OCI-M1 (cell line): ENCODE measurements around the gene EGR4.
"Not testable (repeated sequence)": the region's sequence is repeated elsewhere in the genome, so short reads cannot be mapped to it uniquely, and the experiment has no call there.

Experiments
- DNase-seq: peaks from one replicate; lab custom pipeline; 2025; lab: John Stamatoyannopoulos, UW

The EGR4 gene

DNA sequence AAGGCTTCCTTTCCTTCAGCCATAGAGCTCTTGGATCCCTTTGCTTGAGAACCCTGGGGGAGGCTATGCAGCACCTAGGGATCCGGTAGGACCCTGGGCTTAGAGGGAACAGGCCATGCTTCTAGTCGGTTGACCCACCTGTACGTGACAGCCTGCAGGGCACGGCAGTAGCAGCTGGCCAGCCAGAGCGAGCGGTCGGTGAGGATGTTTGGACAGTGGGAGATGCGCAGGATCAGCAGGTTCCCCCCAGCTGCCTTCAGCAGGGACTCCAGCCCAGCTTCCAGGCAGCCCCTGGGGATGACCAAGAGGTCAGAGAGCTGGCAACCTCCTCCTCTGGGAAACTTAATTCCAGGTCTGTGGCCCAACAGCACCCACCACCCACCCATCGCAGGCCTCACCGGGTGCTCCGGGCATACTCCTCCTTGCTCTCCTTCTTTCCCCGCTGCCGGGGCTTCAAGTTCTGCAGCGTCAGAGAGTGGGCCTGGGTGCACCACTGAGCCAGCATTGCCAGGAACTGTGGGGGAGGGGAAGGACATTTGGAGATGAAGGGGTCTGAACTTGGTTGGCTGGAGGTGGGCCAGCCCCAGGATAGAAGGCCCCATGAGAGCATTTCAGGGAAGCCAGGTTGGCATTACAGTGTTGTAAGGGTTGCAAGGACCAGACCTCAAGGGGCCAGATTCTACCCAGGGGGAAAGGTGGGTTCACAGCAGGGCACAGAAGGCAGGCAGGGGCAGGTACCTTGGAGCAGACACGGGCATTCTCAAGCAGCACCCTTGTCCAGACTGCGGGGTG, 29.6 kb downstream of the EGR4 start:
- DNase-seq = no peak

DNA sequence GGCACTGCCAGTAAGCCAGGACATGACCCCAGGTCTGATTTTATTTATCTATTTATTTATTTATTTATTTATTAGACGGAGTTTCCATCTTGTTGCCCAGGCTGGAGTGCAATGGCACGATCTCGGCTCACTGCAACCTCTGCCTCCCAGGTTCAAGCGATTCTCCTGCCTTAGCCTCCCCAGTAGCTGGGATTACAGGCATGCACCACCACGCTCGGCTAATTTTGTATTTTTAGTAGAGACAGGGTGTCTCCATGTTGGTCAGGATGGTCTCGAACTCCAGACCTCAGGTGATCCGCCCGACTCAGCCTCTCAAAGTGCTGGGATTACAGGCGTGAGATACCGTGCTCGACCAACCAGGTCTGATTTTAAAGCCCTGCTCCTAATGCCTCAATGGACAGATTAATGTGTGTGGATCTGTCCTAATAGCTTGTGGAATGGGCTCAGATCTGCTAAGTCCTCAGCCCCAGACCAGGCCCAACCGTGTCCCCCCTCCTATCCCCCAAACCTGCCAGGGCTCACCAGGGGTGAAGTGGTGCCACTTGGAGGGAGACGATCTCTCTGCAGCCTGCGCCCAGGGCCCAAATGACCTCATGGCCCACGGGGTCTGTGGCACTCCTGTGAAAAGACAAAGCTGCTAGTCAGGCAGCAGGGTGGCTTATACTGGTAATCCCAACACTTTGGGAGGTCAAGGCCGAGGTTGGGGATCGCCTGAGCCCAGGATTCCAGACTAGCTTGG, 30.5 kb downstream of the EGR4 start:
- DNase-seq = not testable (repeated sequence)

DNA sequence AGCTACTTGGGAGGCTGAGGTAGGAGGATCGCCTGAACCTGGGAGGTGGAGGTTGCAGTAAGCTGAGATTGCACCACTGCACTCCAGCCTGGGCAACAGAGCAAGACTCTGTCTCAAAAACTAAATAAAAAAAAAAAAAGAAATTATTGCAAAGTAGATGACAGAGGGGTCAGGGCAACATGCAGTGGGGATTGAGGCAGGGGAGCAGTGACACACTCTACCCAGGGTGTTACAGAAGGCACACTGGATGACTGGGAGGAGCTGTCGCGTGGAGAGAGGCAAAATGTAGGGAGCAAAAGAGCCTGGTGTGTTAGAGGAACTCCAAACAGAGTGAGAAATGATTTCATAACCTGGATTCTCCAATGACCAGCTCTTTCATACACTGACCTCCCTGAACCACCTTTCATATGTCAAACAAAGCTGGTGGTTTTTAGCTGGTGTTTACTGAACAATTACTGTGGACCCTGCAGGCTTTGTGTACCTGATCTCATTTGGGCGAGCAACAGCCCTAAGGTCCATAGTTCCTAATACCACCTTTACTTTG, 31.2 kb downstream of the EGR4 start:
- no peak for DNase-seq

DNA sequence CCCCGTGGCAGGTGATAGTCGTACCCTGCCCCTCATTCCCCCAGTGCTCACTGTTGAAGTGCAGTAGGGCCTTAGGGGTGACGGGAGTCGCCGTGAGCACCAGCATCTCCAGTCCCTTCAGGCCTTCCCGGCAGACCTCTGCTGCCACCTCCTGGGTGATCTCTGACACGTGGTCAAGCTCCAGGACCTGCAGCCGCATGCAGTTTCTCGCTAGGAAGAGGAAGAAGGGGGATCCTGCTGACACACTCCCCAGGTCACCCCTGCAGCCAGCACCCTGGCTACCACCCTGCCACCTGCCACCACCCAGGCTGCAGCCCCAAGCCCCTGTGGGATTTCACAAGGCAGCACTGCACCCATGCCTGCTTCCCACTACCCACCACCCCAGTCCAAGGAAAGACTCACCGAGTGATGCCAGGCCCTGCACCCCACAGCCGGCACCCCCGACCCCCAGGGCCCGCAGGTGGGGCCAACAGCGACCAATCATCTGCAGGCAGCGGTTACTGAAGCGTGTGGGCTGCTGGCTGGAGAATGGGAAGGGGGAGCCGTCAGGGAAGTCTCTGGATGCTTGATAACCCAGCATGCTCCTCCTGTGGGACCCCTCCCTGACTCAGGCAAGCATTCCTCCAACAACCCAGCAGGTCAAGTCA, 32.9 kb downstream of the EGR4 start:
- DNase-seq = peak; percentile 9

DNA sequence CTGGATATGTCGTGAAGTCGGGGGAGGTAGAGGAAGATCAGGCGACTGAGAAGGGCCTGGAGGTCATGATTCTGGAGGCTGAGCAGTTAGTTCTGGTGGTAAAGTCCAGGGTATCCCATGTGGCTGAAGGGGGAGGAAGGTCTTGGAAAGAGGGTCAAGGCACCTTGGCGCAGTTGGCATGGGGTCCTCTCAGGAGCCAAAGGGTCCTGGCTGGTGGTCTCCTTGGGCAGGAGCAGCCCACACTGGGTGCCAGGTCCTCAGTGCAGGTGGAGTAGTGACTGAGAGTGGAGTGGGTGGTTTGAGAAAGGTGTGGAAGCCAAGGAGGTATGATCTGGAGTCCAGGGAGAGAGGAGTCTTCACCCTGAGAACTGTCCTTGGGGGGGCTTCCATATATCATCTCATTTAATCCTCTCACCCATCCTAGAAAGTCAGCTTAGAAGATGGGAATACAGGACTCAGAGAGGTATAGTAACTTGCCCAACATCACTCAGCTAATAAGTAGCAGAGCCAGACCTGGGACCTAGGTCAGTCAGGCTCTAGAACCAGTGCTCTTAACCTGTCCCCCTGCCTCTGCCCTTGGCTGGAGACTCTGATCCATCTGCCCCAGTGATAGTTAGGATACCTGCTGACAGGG, 33.5 kb downstream of the EGR4 start:
- no peak for DNase-seq

DNA sequence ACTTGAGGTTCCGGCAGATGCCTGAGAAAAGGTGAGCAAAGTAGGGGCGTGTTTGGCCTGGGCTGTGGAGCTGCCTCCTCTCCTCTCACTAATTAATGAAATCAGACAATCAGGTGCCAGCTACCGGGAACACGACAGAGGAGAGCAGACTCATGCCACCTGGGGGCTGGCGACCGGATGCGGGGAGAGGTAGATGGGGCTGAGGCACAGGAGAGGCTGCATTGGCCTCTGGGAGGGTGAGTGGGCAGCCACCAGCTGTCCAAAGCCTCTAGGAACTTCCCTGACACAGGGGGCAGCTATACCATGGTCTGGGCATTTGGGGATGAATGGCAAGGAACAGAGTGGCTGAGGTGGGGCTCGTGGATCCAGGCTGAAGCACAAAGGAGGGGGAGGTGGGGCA, 34.1 kb downstream of the EGR4 start:
- no peak for DNase-seq

DNA sequence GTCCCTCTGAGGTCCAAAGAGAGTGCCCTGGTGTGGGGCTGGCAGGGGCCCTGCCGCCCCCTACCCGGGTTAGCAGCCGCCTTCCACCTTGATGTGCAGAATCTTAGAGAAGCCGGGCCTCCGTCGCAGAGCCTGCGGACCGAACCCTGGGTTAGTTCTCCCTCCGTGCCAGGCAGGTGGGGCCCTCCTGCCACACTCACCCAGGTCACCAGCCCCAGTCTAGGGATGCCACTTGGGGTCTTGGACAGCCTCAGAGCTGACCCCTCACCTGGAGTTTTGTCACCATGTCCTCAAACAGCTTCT, 34.5 kb downstream of the EGR4 start:
- DNase-seq = no peak

DNA sequence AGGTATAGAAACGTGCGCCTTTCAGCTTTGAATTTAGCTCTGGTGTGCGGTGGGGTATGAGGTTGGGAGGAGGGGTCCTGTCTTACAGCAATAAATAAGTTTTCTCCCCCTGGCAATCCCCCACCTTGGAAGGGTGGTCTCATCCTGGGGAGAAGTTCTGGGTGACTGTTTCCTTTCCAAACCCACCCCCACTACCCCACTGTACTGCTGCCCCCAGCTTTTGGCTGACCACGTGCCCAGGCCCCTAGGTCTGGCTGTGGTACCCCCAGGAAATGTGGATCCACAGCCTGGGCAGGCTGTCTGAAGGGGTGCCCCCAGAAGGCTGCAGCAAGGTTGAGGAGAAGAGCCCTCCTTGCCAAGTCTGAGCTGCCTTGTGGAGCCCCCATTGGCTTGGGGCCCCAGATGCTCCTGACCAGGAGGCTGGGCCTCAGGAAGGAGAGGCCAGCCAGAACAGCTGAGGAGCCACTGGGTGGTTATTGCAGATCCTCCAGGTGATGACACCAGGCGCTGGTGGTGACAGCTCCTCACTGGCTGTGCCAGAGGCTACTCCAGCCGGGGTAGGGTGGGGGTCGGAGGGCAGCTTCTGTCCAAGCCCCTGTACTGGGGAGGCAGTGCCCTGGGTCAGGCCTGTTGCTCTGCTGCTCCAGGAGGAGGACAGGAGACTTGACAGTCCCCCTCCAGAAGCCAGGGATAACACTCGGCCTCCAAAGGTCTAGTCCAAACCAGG, 35.0 kb downstream of the EGR4 start:
- DNase-seq = no peak

DNA sequence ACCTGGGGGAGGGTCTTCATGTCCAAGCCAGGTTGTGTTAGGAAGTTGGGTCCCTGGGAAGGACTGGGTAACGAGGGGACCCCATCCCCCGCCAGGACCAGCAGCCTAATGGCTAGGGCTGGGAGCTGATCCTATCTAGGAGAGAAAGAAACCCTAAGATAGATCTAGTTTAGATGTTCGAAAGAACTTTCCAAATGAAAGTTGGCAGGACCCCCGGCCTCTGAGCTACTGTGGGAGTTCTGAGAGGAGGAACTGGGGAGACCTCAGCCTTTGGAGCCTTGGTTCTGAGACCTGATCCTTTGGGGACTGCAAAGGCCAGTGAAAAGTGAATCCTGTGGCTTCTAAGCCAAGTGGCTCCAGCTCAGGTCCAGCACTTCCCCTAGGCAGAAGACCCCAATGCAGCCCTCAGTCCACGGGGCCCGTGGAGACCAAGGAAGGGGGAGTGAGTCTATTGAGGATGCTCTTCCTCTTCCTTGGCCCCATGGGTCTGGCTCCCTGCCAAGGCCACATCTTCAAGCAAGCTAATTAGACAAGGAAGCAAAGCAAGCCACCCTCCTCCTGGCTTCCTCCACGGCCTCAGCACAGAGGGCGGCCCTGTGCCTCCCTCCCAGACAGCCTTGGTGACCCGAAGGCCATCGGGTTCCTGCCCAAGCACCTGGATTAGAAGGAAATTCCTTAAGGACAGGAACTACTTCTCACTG, 35.8 kb downstream of the EGR4 start:
- peak; percentile 17 for DNase-seq

DNA sequence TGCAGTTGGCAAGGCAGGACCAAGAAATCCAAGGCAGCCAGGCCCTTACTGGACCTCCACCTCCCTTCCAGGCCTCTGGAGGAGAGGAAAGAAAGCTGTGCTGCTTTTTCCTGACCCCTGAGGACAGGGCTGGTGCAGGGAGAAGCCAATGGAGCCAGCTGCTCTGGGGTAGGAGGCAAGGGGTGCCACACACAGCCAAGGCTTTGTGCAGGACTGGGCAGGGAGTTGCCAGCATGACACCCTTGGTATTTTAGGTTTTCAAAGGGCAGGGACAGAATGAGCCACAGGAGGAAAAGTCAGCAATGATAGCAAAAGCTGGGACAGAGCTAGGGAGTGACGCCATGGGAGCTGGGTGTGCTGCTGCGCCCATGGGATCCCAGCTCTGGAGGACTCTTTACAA, 36.3 kb downstream of the EGR4 start:
- DNase-seq = no peak

DNA sequence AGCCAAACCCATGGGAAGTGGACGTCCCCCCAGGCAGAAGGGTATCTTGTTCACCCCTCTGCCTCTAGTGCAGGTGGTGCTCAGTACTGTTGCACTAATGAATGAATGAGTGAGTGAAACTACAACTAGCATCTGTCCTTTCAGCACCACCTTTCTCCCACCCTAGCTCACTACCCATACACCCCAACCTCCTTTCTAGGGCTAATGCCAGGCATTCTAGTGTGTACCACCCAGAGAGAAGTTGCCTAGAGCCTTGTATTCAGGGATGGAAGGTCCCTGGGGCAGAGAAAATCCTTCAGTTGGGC, 36.8 kb downstream of the EGR4 start:
- no peak for DNase-seq

DNA sequence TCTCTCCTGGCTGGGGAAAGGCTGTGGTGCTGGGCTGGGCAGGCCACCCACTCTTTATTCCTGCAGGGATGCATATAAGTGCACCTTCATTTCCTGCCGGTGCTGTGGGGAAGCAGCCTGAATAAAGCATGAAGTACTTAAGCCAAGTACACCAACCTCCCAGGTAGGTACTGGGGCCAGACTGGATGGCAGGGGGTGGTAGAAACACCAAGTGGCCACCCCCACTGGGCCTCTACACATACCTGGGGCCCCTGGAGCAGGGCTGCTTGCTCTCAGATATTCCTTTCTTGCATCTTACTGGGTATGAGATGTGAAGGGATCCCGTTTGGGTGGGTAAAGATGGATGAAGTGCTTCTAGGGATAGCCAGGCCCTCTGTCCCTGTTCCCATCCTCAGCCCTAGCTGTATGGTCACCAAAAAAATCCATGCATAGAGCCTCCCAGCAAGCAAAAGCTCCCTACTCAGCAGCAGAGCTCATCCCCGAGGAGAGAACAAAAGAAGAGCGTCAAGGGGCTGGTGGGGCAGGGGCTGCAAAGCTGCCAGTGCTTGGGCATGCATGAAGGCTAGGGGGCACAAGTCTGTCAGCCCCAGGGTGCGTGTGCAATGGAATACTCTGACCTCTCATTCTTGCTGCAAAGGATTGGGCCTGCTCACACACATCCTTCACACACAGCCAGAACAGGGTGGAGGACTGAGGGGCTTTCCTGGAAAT, 37.3 kb downstream of the EGR4 start:
- DNase-seq = no peak

DNA sequence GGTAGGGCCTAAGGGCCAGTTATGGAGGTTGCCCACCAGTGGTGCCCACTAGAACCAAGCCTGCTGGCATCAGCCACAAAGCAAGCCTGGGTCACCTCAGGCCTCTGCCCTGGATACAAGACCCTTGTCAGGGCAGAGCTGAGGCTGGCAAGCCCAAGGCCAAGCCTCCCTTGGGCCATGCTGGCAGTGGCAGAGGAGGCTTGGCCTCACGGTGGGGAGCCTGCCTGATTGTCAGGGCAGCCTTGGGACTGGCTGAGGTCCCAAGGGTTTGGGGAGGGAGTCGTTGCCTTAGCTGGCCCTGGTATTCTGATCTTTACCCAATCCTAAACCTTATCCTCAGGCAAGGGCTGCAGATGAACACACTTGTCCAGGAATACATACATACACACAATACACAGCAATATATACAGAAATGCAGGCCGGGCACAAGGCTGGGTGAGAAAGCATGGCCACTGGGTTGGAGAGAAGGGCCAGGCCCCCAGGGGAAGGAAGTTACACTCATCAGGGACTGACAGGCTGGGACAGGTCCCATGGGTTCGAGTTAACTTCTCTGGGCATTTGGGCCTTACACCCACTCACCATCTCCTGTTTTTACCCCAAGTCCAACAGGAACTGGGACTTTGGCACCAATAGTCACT, 38.2 kb downstream of the EGR4 start:
- no peak for DNase-seq

DNA sequence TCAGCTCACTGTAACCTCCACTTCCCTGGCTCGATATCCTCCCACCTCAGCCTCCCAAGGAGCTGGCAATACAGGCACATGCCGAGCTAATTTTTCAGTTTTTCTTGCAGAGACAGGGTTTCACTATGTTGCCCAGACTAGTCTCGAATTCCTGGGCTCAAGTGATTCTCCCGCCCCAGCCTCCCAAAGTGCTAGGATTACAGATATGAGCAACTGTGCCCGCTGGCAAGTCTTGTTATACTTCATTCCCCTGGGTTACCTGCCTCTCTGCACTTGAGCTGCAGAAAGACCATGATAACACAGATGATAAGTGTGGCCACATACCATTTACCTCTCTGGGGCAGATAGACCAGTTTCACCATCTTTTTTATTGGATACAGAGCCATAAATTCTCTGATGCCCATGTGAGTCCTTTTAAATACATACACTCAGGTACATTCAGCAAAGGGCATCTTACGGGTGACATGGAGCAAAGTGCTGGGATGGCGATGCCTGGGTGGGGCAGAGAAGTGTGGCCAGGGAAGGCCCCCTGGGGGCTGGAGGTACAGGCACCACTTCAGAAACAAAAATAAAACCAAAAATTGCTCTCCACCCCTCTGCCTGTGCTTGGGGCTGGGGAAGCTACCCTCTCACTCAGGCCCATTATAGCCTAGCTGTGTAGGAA, 38.9 kb downstream of the EGR4 start:
- no peak for DNase-seq

DNA sequence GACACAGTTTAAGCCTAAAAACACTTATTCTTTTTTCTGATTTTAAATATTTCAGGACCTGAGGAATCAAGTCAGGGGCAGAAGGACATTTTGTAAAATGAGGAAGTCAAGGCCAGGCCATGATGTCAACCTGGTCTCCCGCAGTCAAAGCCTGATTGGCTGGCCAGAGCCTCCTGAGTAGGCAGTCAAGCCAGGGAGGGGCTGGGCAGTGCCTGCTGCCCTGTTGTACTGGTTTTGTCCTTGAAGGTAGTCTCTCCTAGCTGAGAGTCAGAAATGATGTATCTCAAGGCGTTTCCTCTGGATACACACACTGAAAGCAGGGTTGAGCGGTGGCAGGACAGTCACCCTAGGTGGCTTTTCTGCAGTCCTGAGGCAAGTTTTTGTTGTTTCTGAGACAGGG, 39.4 kb downstream of the EGR4 start:
- peak; percentile 76 for DNase-seq

DNA sequence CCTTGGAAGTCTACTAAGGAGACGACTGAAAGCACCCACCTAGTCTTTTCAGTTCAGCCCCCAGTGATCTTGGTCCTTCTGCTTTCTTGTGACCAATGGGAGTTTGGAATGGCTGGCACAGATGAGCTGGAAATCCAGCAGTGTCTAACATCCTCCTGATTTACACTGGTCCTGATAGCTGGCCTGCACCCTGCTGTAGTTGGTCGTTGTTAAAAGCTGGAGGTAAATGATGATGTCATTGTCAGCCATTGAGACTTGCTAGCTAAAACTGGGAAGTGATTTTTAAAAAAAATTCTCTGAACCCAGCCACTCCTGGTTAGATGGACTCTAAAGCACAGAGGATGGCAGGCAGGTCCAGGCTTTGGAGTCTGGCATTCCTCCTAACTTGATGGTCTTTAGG, 39.9 kb downstream of the EGR4 start:
- DNase-seq = peak; percentile 40

DNA sequence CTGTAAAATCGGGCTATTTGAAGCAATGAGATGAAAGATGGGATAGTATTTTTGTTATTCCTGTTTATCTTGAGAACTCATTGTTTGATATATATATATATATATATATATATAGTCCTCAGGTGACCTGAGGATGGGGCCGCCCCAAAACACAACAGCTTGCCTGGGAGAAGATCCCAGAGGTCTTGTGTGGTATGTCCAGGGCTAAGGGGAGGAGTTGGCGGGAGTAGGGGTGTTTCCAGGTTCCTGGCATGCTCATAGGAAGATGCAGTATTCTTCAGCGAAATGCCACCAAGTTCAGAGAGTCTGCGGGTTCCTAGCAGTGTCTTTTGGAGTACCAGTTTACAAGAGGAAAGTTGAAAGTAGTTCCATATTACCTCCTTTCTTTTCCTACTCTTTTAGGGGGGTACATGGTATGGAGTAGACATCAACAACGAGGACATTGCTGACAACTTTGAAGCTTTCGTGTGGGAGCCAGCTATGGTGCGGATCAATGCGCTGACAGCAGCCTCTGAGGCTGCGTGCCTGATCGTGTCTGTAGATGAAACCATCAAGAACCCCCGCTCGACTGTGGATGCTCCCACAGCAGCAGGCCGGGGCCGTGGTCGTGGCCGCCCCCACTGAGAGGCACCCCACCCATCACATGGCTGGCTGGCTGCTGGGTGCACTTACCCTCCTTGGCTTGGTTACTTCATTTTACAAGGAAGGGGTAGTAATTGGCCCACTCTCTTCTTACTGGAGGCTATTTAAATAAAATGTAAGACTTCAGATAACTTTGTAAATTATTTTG, 40.9 kb downstream of the EGR4 start:
- no peak for DNase-seq

DNA sequence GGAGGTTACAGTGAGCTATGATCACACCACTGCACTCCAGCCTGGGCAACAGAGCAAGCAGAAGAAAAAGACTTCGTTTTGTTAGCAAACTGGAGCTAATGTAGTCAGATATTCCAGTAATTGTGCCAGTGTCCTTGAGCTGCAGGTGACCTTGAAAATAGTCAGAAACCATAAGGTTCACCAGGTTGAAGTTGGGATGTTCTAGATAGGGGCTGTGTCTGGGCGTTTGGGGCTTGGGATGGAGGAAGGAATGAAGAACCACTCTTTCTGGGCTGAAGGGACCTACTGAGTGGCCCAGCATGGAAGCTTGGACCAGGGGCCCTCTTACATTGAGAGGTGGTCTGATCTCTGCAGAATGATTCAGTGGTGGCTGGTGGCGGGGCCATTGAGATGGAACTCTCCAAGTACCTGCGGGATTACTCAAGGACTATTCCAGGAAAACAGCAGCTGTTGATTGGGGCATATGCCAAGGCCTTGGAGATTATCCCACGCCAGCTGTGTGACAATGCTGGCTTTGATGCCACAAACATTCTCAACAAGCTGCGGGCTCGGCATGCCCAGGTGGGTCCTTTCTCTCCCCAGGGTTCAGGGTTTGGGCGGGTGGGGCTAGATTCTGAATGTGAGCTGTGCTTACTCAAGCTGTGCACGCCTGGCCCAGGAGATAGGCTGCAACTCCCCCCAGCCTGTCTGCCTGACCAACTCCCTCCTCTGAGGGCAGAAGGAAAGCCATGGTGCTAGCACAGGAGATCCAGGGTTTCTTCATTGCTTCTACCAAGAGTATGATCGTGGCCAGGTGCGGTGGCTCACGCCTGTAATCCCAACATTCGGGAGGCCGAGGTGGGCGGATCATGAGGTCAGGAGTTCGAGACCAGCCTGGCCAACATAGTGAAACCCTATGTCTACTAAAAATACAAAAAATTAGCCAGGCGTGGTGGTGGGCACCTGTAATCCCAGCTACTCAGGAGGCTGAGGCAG, 42.2 kb downstream of the EGR4 start:
- no peak for DNase-seq
